HL-60 (cell line): ENCODE data around the gene HYDIN.
"Not testable (repeated sequence)": the region's sequence is repeated elsewhere in the genome, so short reads cannot be mapped to it uniquely, and the experiment has no call there.

Source experiments
- GABPA ChIP-seq: IDR thresholded peaks from 2 replicates; pipeline ENCODE4 v1.6.1; 2012; ENCODE audit warnings: low read depth
- POLR2AphosphoS5 ChIP-seq: IDR thresholded peaks from 2 replicates; pipeline ENCODE4 v1.6.1; 2012; ENCODE audit warnings: low read depth
- TF ChIP-seq, protein P1 (sequence below): IDR thresholded peaks from one replicate; pipeline ENCODE4 v1.5.1; 2011; ENCODE audit warnings: low read length, control low read depth, inconsistent platforms; ENCODE audit not compliant: insufficient read depth
- TF ChIP-seq, protein P2 (sequence below): IDR thresholded peaks from 2 replicates; pipeline ENCODE4 v1.6.1; 2012; ENCODE audit warnings: low read depth; ENCODE audit not compliant: insufficient replicate concordance

DNA sequence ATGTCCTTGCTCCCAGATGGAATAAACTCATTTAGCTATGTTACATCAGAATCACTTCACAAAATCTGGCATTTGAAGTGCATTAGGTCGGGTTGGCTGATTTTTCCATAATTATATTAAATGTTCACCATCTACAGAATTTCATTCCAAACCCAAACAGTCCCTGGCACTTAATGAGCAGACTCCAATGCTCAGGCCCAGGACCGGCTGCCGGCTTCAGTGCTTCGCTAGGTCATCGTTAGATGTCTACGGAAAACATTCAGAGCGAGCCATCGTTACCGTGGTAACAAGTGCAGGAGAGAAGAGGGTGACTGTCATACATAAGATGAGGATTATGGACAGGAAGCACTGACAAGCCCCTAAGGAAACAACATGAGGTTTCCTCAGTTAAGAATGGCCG lies 215.1 kb downstream of the HYDIN start:
- TF ChIP-seq, protein P1, sequence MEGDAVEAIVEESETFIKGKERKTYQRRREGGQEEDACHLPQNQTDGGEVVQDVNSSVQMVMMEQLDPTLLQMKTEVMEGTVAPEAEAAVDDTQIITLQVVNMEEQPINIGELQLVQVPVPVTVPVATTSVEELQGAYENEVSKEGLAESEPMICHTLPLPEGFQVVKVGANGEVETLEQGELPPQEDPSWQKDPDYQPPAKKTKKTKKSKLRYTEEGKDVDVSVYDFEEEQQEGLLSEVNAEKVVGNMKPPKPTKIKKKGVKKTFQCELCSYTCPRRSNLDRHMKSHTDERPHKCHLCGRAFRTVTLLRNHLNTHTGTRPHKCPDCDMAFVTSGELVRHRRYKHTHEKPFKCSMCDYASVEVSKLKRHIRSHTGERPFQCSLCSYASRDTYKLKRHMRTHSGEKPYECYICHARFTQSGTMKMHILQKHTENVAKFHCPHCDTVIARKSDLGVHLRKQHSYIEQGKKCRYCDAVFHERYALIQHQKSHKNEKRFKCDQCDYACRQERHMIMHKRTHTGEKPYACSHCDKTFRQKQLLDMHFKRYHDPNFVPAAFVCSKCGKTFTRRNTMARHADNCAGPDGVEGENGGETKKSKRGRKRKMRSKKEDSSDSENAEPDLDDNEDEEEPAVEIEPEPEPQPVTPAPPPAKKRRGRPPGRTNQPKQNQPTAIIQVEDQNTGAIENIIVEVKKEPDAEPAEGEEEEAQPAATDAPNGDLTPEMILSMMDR, result not testable (repeated sequence)
- not testable (repeated sequence) for TF ChIP-seq GABPA, POLR2AphosphoS5
- TF ChIP-seq, protein P2, sequence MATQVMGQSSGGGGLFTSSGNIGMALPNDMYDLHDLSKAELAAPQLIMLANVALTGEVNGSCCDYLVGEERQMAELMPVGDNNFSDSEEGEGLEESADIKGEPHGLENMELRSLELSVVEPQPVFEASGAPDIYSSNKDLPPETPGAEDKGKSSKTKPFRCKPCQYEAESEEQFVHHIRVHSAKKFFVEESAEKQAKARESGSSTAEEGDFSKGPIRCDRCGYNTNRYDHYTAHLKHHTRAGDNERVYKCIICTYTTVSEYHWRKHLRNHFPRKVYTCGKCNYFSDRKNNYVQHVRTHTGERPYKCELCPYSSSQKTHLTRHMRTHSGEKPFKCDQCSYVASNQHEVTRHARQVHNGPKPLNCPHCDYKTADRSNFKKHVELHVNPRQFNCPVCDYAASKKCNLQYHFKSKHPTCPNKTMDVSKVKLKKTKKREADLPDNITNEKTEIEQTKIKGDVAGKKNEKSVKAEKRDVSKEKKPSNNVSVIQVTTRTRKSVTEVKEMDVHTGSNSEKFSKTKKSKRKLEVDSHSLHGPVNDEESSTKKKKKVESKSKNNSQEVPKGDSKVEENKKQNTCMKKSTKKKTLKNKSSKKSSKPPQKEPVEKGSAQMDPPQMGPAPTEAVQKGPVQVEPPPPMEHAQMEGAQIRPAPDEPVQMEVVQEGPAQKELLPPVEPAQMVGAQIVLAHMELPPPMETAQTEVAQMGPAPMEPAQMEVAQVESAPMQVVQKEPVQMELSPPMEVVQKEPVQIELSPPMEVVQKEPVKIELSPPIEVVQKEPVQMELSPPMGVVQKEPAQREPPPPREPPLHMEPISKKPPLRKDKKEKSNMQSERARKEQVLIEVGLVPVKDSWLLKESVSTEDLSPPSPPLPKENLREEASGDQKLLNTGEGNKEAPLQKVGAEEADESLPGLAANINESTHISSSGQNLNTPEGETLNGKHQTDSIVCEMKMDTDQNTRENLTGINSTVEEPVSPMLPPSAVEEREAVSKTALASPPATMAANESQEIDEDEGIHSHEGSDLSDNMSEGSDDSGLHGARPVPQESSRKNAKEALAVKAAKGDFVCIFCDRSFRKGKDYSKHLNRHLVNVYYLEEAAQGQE, result not testable (repeated sequence)
